SKM-1 treated with dmso at 0.1 percent for 144 hours (cell line): ENCODE measurements around the gene GDE1.
"Not testable (repeated sequence)": the region's sequence is repeated elsewhere in the genome, so short reads cannot be mapped to it uniquely, and the experiment has no call there.

ENCODE experiments used
- DNase-seq: peaks from one replicate; lab custom pipeline; 2025; ENCODE audit not compliant: unreplicated experiment; lab: John Stamatoyannopoulos, UW

The GDE1 gene, protein sequence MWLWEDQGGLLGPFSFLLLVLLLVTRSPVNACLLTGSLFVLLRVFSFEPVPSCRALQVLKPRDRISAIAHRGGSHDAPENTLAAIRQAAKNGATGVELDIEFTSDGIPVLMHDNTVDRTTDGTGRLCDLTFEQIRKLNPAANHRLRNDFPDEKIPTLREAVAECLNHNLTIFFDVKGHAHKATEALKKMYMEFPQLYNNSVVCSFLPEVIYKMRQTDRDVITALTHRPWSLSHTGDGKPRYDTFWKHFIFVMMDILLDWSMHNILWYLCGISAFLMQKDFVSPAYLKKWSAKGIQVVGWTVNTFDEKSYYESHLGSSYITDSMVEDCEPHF

DNA sequence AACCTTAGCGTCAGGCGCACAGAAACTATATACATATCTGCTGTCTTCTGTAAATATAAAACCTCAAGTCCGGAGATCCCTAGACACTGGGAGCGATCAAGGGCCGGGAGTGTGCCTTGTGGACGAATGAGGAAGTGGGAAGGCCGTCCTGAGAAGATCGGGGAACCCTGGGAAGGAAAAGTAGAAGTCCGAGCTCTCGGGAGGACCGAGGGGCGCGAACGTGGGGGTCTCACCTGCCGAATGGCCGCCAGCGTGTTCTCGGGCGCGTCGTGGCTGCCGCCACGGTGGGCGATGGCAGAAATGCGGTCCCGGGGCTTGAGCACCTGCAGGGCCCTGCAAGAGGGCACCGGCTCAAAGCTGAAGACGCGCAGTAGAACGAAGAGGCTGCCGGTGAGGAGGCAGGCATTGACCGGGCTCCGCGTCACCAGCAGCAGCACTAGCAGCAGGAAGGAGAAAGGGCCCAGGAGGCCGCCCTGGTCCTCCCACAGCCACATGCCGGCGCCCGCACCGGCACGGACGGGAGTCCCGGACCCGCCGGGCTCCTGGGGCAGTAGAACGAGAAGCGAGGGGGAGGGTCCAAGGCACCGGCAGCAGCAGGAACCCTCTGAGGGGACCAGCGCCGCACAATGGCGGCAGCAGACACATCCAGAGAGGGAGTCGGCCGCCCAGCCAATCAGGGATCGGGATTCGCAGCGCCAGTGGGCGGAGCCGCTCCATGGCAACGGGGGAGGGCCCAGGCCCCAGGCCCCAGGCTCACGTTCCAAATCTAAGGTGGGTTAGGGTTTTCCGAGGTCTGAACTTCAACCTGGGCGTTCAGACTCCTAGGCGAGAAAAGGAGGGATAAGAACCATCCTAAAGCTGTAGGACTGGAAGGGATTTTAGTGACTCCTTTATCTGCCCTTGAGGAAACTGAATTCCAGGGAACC, at the start of gene GDE1:
GDE1 (minus strand) TSS at position 628 of the 926 bp plus-strand sequence; CDS start at position 494, 134 bp downstream.
- DNase-seq: peak; percentile 78

DNA sequence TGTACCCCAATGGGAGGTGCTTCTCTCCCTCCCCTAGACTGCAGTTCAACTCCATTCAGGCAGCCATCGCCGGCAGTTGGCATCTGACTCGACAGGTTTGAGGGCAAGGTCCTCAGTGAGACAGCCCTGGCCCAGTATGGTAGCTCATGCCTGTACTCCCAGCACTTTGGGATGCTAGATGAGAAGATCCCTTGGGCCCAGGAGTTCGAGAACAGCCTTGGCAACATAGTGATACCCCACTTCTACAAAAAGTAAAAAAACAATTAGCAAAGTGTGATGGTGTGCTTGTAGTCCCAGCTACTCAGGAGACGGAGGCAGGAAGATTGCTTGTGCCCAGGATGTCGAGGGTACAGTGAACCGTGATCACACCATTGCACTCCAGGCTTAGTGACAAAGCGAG, 45.7 kb upstream of the GDE1 start:
- no peak for DNase-seq

- DNase-seq: no peak
These were observed 44.5 kb upstream of the GDE1 start for GRCh38 chr16:19566362-19566761.

DNA sequence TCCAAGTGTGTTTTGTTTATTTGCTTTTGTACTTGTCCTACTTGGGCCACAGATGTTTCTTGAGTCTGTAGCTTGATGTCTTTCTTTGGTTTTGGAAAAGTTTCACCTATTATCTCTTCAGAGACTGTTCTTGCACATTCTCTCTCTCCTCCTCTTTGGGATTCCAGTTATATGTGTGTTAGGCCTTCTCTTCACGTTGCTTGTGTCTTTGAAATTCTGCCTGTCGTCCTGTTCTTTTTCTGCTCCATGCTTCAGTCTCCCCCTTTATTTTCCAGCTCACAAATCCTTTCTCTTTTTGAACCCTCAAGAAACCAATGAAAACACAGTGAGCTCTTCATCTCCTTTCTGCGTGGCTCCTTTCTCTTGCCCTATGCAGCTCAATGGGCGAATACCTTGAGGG, 41.5 kb upstream of the GDE1 start:
- DNase-seq: no peak

DNA sequence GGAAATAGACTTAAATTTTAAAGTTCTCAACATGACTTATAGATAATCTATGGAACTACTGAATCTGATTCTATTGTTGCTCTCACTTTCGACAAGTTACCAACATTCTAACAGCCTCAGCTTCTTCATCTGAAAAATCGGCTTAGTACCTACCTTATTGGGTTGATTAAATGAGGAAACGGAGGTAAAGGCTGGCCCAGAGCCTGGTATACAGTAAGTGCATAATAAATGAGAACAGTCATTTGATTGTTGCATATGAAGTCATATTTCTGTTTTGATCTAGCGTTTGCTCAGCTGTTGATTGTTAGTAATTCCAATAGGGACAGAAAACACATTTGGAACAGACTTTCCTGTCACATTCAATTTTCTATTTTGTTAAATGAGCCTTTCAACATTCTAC, 38.2 kb upstream of the GDE1 start:
- no peak for DNase-seq

DNA sequence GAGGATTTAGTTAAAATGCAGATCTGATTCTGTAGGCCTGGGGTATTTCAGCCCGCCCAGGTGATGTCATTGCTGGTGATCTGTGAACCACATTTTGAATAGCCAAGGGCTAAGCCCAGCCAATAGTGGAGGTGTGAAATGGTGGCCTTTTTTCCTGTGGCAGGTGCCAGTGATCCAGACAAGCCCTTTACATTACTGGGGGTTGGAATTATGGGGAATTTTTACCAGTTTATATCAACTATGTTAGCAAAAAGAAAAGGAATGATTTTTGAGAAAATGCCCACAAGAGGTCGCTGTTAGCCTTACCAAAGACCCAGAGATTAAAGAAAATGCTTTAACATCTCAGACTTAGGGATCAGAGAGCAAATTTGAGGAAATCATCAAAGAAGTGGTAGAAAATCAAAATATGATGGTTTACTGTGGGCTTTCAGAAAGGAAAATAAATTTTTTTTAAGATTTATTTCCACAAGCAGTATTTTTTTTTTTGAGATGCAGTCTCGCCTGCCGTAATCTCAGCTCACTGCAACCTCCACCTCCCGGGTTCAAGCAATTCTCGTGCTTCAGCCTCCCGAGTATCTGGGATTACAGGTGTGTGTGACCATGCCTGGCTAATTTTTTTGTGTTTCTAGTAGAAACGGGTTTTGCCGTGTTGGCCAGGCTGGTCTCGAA, 37.5 kb upstream of the GDE1 start:
- DNase-seq: peak; percentile 28

DNA sequence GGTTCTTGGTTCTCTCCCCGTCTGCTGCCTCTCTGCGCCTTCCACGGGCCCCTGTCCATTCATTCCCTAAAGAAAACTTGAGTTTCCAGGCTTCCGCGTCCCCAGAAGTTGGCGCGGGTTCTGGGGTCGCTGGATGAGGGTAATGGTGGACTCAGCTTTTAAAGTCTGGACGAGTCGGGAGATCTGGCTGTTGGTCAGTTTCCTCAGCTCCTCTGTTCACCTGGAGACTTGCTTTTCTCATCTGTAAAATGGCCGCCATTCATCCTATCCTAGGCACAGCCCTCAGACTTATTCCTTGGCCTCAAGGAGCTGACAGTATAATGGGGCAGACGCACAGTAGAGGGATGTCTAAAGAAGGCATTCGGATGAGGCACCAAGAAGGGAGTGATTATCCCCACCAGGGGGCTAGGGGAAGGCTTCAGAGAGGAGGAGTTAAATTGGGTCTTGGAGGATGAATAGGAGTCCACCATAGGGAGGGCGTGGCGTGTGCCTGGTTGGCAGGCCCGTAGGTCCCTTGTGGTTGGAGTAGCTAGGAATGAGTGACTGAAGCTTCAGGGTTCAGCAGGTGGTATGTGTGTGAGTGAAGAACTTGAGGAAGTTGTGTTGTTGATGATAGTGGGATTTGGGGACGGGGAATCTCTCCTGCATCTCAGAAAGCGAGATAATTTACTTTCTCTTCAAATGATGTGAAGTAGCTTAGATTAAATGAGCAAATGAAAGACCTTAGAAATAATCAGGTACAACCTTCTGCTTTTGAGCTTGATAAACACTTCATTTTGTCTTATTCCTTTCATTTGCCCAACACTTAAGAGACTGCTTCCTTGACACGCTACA, 34.3 kb upstream of the GDE1 start:
- DNase-seq: no peak

DNA sequence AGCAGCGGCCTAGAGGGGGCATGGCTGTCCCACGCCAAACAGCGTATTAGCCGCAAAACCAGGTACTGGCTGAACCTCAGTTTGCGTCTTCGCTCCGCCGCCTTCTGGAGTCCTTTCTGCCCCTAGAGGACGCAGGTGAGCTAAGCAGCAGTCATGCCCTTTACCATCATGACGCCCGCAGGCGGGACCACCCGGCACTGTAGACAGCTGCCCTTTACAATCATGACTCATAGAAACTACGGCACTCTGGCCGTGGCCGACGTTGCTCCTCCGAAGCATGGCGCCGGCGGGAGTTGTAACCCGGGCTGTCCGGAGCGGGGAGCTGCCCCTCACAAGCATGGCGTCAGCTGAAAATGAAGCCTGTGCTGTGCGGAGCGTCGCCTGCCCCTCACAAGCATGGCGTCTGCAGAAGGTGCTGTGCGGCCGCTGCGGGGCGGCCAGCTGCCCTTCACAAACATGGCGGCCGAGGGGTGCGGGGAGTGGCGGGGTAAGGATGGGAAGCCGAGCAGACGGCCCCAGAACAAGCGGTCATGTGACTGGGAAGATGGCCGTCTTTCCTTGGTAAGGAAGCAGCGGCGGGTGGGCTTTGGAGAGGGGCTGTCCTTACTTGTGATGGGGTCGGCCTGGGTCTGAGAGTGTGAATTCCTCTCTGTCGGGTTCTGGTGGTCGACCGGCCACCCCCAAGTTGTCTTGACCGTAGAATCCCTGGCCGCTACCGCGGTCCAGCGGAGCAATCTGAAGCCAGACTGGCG, 33.5 kb upstream of the GDE1 start, which contains the start of gene VPS35L:
VPS35L (plus strand) TSS at position 518 of the 752 bp plus-strand sequence; CDS start at position 545, 27 bp downstream.
- DNase-seq: peak; percentile 85

DNA sequence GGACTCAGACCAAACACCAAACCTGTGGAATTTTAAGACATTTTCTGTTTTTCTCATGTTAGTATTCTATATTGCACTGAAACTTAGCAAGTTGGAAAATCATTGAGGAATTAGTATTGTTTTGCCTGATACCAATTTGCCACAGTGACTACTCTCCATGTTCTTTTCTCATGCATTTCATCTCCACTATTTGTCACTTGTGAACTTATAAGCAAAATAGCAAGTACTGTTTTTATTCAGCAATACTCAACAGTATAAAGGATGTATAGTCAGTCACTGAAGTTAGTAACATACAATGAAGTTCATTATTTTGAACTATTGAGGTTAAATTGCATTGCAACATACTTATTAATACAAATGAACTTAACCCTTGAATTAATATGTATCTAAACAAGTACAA, 27.8 kb upstream of the GDE1 start:
- no peak for DNase-seq

GRCh38 chr16:19548144-19548543, 26.2 kb upstream of the GDE1 start:
- no peak for DNase-seq

DNA sequence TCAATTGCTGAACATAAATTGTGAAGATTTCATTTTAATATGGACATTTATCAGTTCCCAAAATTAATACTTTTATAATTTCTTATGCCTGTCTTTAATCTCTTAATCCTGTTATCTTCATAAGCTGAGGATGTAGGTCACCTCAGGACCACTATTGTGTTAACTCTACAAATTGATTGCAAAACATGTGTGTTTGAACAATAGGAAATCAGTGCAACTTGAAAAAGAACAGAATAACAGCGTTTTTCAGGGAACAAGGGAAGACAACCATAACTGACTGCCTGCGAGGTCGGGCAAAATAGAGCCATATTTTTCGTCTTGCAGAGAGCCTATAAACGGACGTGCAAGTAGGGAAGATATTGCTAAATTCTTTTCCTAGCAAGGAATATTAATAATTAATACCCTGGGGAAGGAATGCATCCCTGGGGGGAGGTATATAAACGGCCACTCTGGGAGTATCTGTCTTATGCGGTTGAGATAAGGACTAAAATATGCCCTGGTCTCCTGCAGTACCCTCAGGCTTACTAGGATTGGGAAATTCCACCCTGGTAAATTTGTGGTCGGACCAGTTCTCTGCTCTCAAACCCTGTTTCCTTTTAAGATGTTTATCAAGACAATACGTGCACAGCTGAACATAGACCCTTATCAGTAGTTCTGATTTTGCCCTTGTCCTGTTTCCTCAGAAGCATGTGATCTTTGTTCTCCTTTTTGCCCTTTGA, 21.5 kb upstream of the GDE1 start:
- DNase-seq: not testable (repeated sequence)

DNA sequence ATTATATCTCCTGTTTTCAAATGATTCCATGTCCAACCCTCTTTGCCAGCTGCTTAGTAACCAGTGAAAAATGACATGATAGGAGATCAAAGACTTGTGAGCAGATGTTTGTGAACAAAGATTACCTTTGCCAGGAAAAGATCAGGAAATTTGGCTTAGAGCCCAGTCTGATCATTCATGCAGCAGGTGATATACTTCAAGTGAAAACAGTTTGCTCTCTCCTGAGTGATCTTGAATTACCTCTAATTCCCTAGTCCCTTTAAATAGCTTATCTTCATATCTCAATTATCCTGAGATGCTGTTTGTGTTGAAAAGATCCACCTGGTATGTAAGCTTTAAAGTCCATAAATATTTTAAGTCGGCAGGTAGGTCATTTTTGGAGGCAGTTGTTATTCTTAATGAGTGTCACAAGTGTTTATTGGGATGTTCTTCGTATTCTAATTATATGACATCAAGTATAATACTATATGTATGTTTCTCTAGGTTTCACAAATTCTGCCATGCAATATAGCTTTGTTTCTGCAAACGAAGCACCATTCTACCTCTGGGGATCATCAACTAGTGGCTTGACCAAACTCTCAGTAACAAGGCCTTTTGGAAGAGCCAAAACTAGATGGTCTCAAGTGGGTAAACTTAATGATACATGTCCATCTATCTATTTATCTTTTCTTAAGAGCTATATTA, 20.4 kb upstream of the GDE1 start:
- DNase-seq: no peak

- no peak for DNase-seq
These were observed 18.5 kb upstream of the GDE1 start for GRCh38 chr16:19540241-19540970.

DNA sequence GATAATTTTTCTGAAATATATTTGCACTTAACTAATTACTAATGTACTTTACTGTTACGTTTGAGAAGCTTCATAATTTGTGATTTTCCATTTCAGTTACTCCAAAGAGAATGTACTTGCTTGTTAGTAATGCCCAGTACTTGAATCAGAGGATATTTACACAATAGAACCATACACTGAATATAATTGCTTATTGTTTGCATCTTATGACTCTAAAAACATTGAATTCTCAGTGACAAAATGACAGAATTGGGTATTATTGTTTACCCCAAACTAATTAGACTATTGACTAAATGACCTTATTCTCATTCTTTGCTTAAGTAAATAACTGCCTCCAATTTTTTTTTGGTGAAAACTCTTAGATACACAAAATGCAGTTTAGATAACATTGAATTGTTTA, 10.7 kb upstream of the GDE1 start:
- DNase-seq: no peak

GRCh38 chr16:19528666-19529065, 6.8 kb upstream of the GDE1 start:
- DNase-seq: no peak

GRCh38 chr16:19527161-19527560, 5.3 kb upstream of the GDE1 start:
- DNase-seq: no peak

DNA sequence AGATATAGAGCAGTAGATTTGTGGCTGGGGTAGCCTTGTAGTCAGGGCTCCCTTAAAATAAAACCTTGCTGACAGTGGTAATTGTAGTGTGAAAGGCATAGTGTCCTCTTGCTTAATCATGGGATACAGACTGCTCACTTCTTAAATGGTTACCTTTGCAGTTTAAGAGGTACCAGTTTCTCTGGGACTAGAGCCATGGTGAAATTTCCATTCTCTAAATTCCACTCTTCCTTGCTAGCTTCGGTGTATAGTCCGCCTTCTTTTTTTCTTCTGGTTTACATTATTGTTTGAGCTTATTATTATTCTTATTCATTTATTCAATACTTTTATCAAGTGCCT, 3.5 kb upstream of the GDE1 start:
- no peak for DNase-seq
